Endothelial cell of umbilical vein (primary cell): Measurements from ENCODE around the gene MTTP. TPM values are rescaled to one million over a fixed set of nuclear protein-coding genes. Genes with fewer than 3 reads are reported as not detected.

Experiments used
- BruUV-seq: library from RNA; stranded (reverse); fragments of 400-500 nt; replicated peaks from 2 replicates; lab custom pipeline; 2021; lab: Mats Ljungman, UMichigan
- CTCF ChIA-PET: fragments of 300-600, 350-600 bp; sonication (Branson Sonifier 250); formaldehyde crosslinking; loops from one replicate; lab custom pipeline; 2021; ENCODE audit warnings: antibody characterized with exemption, inconsistent platforms; lab: Charles Lee
- POLR2A ChIA-PET: fragments of 300-600, 350-600 bp; sonication (Branson Sonifier 250); formaldehyde crosslinking; loops from one replicate; lab custom pipeline; 2021; ENCODE audit warnings: antibody characterized with exemption, inconsistent platforms; lab: Charles Lee
- DNase-seq: peaks from one replicate; pipeline ENCODE4 v3.0.0-alpha.2; 2011; ENCODE audit warnings: low read depth, low spot score
- FAIRE-seq: peaks from 2 replicates; lab custom pipeline; 2011; peaks lifted over from hg19 to GRCh38; lab: Jason Lieb, UNC
- H2AFZ ChIP-seq: 2 replicates; pipeline ENCODE4 v1.6.0; 2012; ENCODE audit warnings: low read depth, low read length, control low read depth, inconsistent platforms
- H3K27ac ChIP-seq: 2 replicates; pipeline ENCODE4 v1.5.1; 2011; ENCODE audit warnings: low read depth, mild to moderate bottlenecking, control low read depth, low read length, moderate library complexity; ENCODE audit not compliant: insufficient read depth
- H3K27me3 ChIP-seq, 2 experiments: 2 replicates each; pipeline versions ENCODE4 v1.6.0 to v1.6.1; 2011; ENCODE audit warnings: low read length in 2 of 2, mixed read lengths in 1 of 2; ENCODE audit not compliant: control insufficient read depth in 2 of 2, insufficient read depth in 2 of 2
- H3K36me3 ChIP-seq, 2 experiments: 2 replicates in 1 of 2; 3 replicates in 1 of 2; pipeline ENCODE4 v1.5.1; 2011; ENCODE audit warnings: low read length in 2 of 2, mild to moderate bottlenecking in 1 of 2, moderate library complexity in 1 of 2; ENCODE audit not compliant: control insufficient read depth in 2 of 2, insufficient read depth in 2 of 2; ENCODE audit errors: extremely low read depth in 1 of 2
- H3K4me1 ChIP-seq: 3 replicates; pipeline ENCODE4 v1.5.1; 2011; ENCODE audit warnings: mild to moderate bottlenecking, low read length; ENCODE audit not compliant: control insufficient read depth, insufficient read depth; ENCODE audit errors: extremely low read depth
- H3K4me2 ChIP-seq: 2 replicates; pipeline ENCODE4 v1.6.1; 2011; ENCODE audit warnings: low read length, control low read depth, mixed read lengths; ENCODE audit not compliant: insufficient read depth
- H3K4me3 ChIP-seq, 3 experiments: fragments of 200-600 bp in 1 of 3; sonication (generic), shearing (Covaris generic) in 1 of 3; replicated peaks in 1 of 3; 2 replicates each; pipeline ENCODE4 v1.5.1; 2011 to 2016; ENCODE audit warnings: control low read depth in 3 of 3, low read length in 3 of 3, mild to moderate bottlenecking in 2 of 3, inconsistent platforms in 1 of 3, low read depth in 1 of 3, moderate library complexity in 1 of 3; ENCODE audit not compliant: insufficient read depth in 1 of 3
- H3K79me2 ChIP-seq: 2 replicates; pipeline ENCODE4 v1.6.0; 2012; ENCODE audit warnings: low read length, inconsistent platforms; ENCODE audit not compliant: control insufficient read depth, insufficient read depth
- H3K9ac ChIP-seq: replicated peaks from 2 replicates; pipeline ENCODE3; 2011; ENCODE audit warnings: low read length, control low read depth; ENCODE audit not compliant: insufficient read depth; ENCODE audit errors: extremely low read depth
- H3K9me1 ChIP-seq: replicated peaks from 3 replicates; pipeline ENCODE4 v1.6.0; 2011; ENCODE audit warnings: mild to moderate bottlenecking, low read length; ENCODE audit not compliant: control insufficient read depth, insufficient read depth; ENCODE audit errors: extremely low read depth
- H3K9me3 ChIP-seq: replicated peaks from 2 replicates; pipeline ENCODE4 v1.5.1; 2012; ENCODE audit warnings: low read length, inconsistent platforms; ENCODE audit not compliant: control insufficient read depth, insufficient read depth
- H4K20me1 ChIP-seq: replicated peaks from 2 replicates; pipeline ENCODE3; 2011; ENCODE audit warnings: mild to moderate bottlenecking, low read length; ENCODE audit not compliant: control insufficient read depth, insufficient read depth; ENCODE audit errors: extremely low read depth
- EZH2 ChIP-seq: IDR thresholded peaks from 2 replicates; pipeline ENCODE4 v1.6.1; 2012; ENCODE audit warnings: borderline replicate concordance, low read depth, mild to moderate bottlenecking, moderate library complexity, low read length, inconsistent platforms; ENCODE audit not compliant: severe bottlenecking
- FOS ChIP-seq: IDR thresholded peaks from 2 replicates; pipeline ENCODE4 v1.6.1; 2011; ENCODE audit warnings: mild to moderate bottlenecking, low read length, moderate library complexity, borderline replicate concordance; ENCODE audit not compliant: insufficient read depth
- GATA2 ChIP-seq: IDR thresholded peaks from 2 replicates; pipeline ENCODE4 v1.7.0; 2011; ENCODE audit warnings: low read depth, mild to moderate bottlenecking, moderate library complexity, mixed read lengths, low read length; ENCODE audit not compliant: insufficient read length, insufficient read depth
- JUN ChIP-seq: IDR thresholded peaks from 2 replicates; pipeline ENCODE4 v1.6.1; 2011; ENCODE audit warnings: borderline replicate concordance, low read depth; ENCODE audit not compliant: insufficient read length, insufficient read depth
- MYC ChIP-seq: IDR thresholded peaks from one replicate; pipeline ENCODE4 v1.6.1; 2011; ENCODE audit warnings: mild to moderate bottlenecking, low read depth, low read length
- POLR2A ChIP-seq: IDR thresholded peaks from 2 replicates; pipeline ENCODE4 v1.6.1; 2012; ENCODE audit warnings: low read depth, mild to moderate bottlenecking, control low read depth, low read length
- POLR2AphosphoS5 ChIP-seq: IDR thresholded peaks from 2 replicates; pipeline ENCODE4 v1.6.1; 2012; ENCODE audit warnings: low read depth, mild to moderate bottlenecking, control low read depth, low read length, moderate library complexity; ENCODE audit not compliant: insufficient read depth
- dilution Hi-C: fragments of 300-500 bp; cut with MboI; formaldehyde crosslinking; loops from one replicate; pipeline ENCODE4 v1.15.0; 2019; ENCODE audit warnings: low sequenced_read_pairs; ENCODE audit not compliant: extremely low pct_ligation_motif_present
- intact Hi-C: fragments of 100-400 bp; cut with micrococcal nuclease; formaldehyde crosslinking; loops from one replicate; pipeline ENCODE4 v1.10.0; 2022
- polyA plus RNA-seq, 4 experiments: library from polyadenylated mRNA; depleted of rRNA in 3 of 4; stranded (reverse) in 3 of 4; unstranded in 1 of 4; fragments of >200 nt; gene quantifications; 2 replicates each; pipeline versions ENCODE4 v1.2.1 to v1.2.3, GENCODE V29; 2011 to 2012; ENCODE audit warnings: missing spikeins in 1 of 4
- total RNA-seq: library from RNA; stranded (reverse); gene quantifications from 2 replicates; pipeline ENCODE4 v1.2.3, GENCODE V29; 2021
- TF ChIP-seq, protein P1 (sequence below): IDR thresholded peaks from 2 replicates; pipeline ENCODE4 v1.6.1; 2011; ENCODE audit not compliant: insufficient read depth, insufficient read length
- TF ChIP-seq, protein P2 (sequence below), 2 donors: IDR thresholded peaks; 1 replicate in 1 of 2; 2 replicates in 1 of 2; pipeline ENCODE4 v1.5.1; 2011; ENCODE audit warnings: low read length in 2 of 2, mild to moderate bottlenecking in 2 of 2, moderate library complexity in 2 of 2, control low read depth in 1 of 2, inconsistent platforms in 1 of 2, low read depth in 1 of 2; ENCODE audit not compliant: insufficient read depth in 1 of 2; ENCODE audit errors: extremely low read depth in 1 of 2

MTTP gene
- total and polyA plus RNA-seq, 2 donors (not counting 3 experiments of a cell fraction or from before 2014, with no cell fraction given): not detected

DNA sequence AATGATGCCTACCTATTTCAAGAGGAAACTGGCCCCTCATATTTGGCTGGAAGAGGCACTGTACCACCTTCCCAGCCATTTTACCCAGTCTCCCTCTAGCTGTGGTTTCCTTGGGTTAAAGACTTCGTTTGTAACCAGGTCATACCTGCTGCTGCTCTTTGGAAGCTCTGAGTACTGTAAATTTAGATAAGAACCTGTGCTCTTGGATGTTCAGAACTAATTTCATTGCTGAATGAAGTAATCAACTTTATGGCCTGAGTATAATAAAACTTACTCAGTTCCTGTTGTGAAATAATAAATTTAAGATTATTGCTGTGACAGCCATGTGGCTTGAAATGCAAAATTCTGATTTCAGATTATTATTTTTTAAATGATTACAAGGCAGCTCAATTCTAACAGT is 12.2 kb downstream of the MTTP start:
- BruUV-seq: no TSS peak

More for the DNA sequence above, 12.2 kb downstream of the MTTP start:
- no peaks in the 10 kb centered on the region for H3K36me3 ChIP-seq
- H3K79me2 ChIP-seq: no peaks in the 10 kb centered on the region
- intact Hi-C loops: no loop called here
- TF ChIP-seq POLR2AphosphoS5: no peak
- TF ChIP-seq, protein P1, sequence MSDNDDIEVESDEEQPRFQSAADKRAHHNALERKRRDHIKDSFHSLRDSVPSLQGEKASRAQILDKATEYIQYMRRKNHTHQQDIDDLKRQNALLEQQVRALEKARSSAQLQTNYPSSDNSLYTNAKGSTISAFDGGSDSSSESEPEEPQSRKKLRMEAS: no peak
- no peak for TF ChIP-seq FOS
- TF ChIP-seq, protein P2, sequence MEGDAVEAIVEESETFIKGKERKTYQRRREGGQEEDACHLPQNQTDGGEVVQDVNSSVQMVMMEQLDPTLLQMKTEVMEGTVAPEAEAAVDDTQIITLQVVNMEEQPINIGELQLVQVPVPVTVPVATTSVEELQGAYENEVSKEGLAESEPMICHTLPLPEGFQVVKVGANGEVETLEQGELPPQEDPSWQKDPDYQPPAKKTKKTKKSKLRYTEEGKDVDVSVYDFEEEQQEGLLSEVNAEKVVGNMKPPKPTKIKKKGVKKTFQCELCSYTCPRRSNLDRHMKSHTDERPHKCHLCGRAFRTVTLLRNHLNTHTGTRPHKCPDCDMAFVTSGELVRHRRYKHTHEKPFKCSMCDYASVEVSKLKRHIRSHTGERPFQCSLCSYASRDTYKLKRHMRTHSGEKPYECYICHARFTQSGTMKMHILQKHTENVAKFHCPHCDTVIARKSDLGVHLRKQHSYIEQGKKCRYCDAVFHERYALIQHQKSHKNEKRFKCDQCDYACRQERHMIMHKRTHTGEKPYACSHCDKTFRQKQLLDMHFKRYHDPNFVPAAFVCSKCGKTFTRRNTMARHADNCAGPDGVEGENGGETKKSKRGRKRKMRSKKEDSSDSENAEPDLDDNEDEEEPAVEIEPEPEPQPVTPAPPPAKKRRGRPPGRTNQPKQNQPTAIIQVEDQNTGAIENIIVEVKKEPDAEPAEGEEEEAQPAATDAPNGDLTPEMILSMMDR (IDR thresholded peaks at IDR 0.05; ENCODE audit: extremely low read depth in 1 of 2, insufficient read depth in 1 of 2, low read depth in 1 of 2, low read length in 2 of 2): no peak
- TF ChIP-seq MYC: no peak
- no peak for TF ChIP-seq GATA2
- no peak for TF ChIP-seq JUN
- TF ChIP-seq EZH2: no peak
- TF ChIP-seq POLR2A: no peak
- H3K27me3 ChIP-seq: peaks cover 0 to 8% of the 10 kb centered on the region in 2 experiments
- no peak overlapping the region for H3K4me3 ChIP-seq
- no peaks in the 10 kb centered on the region for H4K20me1 ChIP-seq
- H3K27ac ChIP-seq: no peak overlapping the region
- no peak overlapping the region for H3K9ac ChIP-seq
- H3K9me3 ChIP-seq: no peaks in the 10 kb centered on the region
- ChIA-PET POLR2A (no interaction called here), CTCF (no interaction called here)
- no peaks in the 10 kb centered on the region for H3K4me1 ChIP-seq
- DNase-seq (no peak), FAIRE-seq (no peak)
- no peak overlapping the region for H3K4me2 ChIP-seq
- H2AFZ ChIP-seq: no peak overlapping the region
- H3K9me1 ChIP-seq: no peaks in the 10 kb centered on the region
- dilution Hi-C loops: no loop called here
